ENCODE data around the gene ZSCAN23. TPM values are rescaled to one million over a fixed set of nuclear protein-coding genes. Genes with fewer than 3 reads are reported as not detected.
A peak's percentile ranks its signal among the peaks of the same experiment; 100 is the strongest.
"Not testable (repeated sequence)": the region's sequence is repeated elsewhere in the genome, so short reads cannot be mapped to it uniquely, and the experiment has no call there.

Gene ZSCAN23
- total and polyA plus RNA-seq, 11 donors: 0.42 to 2.1 (median 1.5) TPM

GRCh38 chr6:28468056-28468455 lies 24.8 kb upstream of the ZSCAN23 start:
- Histone ChIP-seq H3K4me3 (no peak overlapping the region), H3K4me1 (no peaks in the 10 kb centered on the region), H3K36me3 (no peaks in the 10 kb centered on the region), H3K9me3 (no peaks in the 10 kb centered on the region), H3K27me3 (peaks cover 0 to 48% (median 22%) of the 10 kb centered on the region in 9 donors), H3K27ac (no peak overlapping the region)
- no peak for ATAC-seq
- TF ChIP-seq POLR2A (IDR thresholded peaks at IDR 0.05) (no peak), CTCF (IDR thresholded peaks at IDR 0.05) (no peak)
- intact Hi-C loops (cut with DNase I): no loop called here
- WGBS, 4 donors: 66 to 85% (median 74%) methylated on average over 7 of the region's 7 CpGs
- no peak for DNase-seq

GRCh38 chr6:28462401-28462800 lies 19.1 kb upstream of the ZSCAN23 start:
- WGBS, 4 donors: 49 to 57% (median 56%) methylated on average over 2 of the region's 2 CpGs
- Histone ChIP-seq H3K4me1 (no peaks in the 10 kb centered on the region), H3K4me3 (no peak overlapping the region), H3K27me3 (peaks cover 0 to 77% (median 28%) of the 10 kb centered on the region in 9 donors), H3K9me3 (no peaks in the 10 kb centered on the region), H3K36me3 (no peaks in the 10 kb centered on the region), H3K27ac (no peak overlapping the region)
- ATAC-seq (no peak), DNase-seq (no peak)
- TF ChIP-seq POLR2A (IDR thresholded peaks at IDR 0.05): no peak
- no peak for TF ChIP-seq CTCF (IDR thresholded peaks at IDR 0.05)
- intact Hi-C loops (cut with DNase I): no loop called here

- Histone ChIP-seq H3K36me3 (no peaks in the 10 kb centered on the region), H3K9me3 (no peaks in the 10 kb centered on the region), H3K27me3 (peaks cover 0 to 84% (median 35%) of the 10 kb centered on the region in 9 donors), H3K4me3 (no peak overlapping the region), H3K4me1 (no peaks in the 10 kb centered on the region), H3K27ac (no peak overlapping the region)
- WGBS, 4 donors: 64 to 73% (median 67%) methylated on average over 1 of the region's 1 CpG
- no peak for TF ChIP-seq POLR2A (IDR thresholded peaks at IDR 0.05)
- no peak for TF ChIP-seq CTCF (IDR thresholded peaks at IDR 0.05)
- intact Hi-C loops (cut with DNase I): no loop called here
- ATAC-seq (no peak), DNase-seq (no peak)
Observed at GRCh38 chr6:28458568-28458967, 15.3 kb upstream of the ZSCAN23 start.

GRCh38 chr6:28449056-28449455 lies 5.8 kb upstream of the ZSCAN23 start:
- Histone ChIP-seq H3K27ac (no peak overlapping the region), H3K4me3 (no peak overlapping the region), H3K27me3 (peaks cover 3 to 70% (median 27%) of the 10 kb centered on the region in 9 donors), H3K9me3 (no peaks in the 10 kb centered on the region), H3K4me1 (peaks cover 0 to 6% (median 0%) of the 10 kb centered on the region in 12 donors), H3K36me3 (no peaks in the 10 kb centered on the region)
- TF ChIP-seq POLR2A (IDR thresholded peaks at IDR 0.05) (no peak), CTCF (IDR thresholded peaks at IDR 0.05) (no peak)
- ATAC-seq (no peak), DNase-seq (no peak)
- WGBS, 4 donors: 90 to 95% (median 94%) methylated on average over 1 of the region's 1 CpG
- intact Hi-C loops (cut with DNase I): no loop called here

- H3K36me3 ChIP-seq; intact Hi-C loops (cut with DNase I); ATAC-seq; H3K27ac ChIP-seq; H3K9me3 ChIP-seq; DNase-seq: not testable (repeated sequence)
- Histone ChIP-seq H3K4me3 (peak overlapping the region in 5 of 12 donors; percentile 33 to 44 (median 41)), H3K4me1 (peaks cover 0 to 12% (median 1%) of the 10 kb centered on the region in 12 donors), H3K27me3 (peaks cover 0 to 59% (median 28%) of the 10 kb centered on the region in 9 donors)
Observed at GRCh38 chr6:28447512-28447906, 4.2 kb upstream of the ZSCAN23 start.

Data from heart left ventricle (tissue), 16 donors.